GM10248 (cell line): ENCODE measurements around the gene HGF.

Experiments
- CTCF ChIA-PET: fragments of 300-600 bp; sonication (Branson Sonifier 250); formaldehyde crosslinking; extraction: SDS; loops from one replicate; lab custom pipeline; 2021; ENCODE audit warnings: antibody characterized with exemption; lab: Yijun Ruan, JAX
- POLR2A ChIA-PET: fragments of 350-650 bp; sonication (Branson Sonifier 250); formaldehyde crosslinking; extraction: SDS; loops from one replicate; lab custom pipeline; 2020; ENCODE audit warnings: antibody characterized with exemption; lab: Yijun Ruan, JAX
- DNase-seq: peaks from one replicate; pipeline ENCODE4 v3.0.0; 2012; ENCODE audit errors: extremely low spot score
- CTCF ChIP-seq: IDR thresholded peaks from 2 replicates; pipeline ENCODE4 v1.5.1; 2012; ENCODE audit warnings: mild to moderate bottlenecking, low read depth; ENCODE audit errors: extremely low read depth, missing control alignments, control extremely low read depth

The HGF gene

GRCh38 chr7:81776948-81777630, 7.2 kb upstream of the HGF start:
- ChIA-PET POLR2A (no interaction called here), CTCF (interaction anchor here (0.8 to 1.5 kb wide), 3 partner anchors 12 to 89 kb away, joined by 3 to 4 read pairs (median 3); no protein-coding TSS in a partner anchor)
- TF ChIP-seq CTCF: no peak
- DNase-seq: no peak

DNA sequence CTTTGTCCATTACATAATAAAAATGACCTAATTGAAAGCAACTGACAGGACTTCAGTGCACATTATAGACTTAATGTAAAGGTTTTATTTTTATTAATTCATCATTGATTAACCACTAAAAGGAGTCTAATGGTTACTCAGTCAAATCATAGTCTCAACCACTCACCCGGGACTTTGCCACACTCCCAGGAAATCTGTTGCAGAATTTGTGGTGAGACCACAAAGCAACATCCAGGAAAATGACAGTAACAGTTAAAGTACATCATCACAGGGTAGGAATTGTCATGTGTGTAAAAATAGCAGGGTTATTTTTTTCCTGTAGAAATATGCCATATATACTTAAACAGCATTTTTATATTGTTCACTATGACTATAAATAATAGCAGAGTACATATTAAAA, 6.3 kb upstream of the HGF start:
- POLR2A ChIA-PET: no interaction called here
- CTCF ChIA-PET: no interaction called here
- TF ChIP-seq CTCF: no peak
- no peak for DNase-seq

- CTCF ChIA-PET: interaction anchor here (1.2 kb wide), 1 partner anchor 15 kb away, joined by 3 read pairs; no protein-coding TSS in a partner anchor
- POLR2A ChIA-PET: no interaction called here
- no peak for TF ChIP-seq CTCF
- DNase-seq: no peak
Observed at GRCh38 chr7:81775560-81775959, 5.7 kb upstream of the HGF start.

DNA sequence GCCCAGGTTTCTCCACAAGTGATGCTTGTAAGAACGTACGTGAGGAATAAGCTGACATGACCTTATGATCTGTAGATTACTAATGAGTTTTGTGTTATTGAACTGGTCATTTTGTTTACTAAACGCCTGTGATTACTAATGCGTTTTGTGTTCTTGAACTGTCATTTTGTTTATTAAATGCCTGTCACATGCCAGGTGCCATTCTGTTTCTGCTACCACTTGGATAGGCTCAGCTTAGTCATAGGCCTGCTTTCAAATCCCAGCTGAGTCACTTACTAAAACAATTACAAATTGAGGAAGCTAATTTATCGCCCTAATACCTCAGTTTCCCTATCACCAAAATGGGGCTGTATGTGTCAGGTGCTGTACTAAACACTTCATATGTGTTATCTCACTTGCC, 4.7 kb upstream of the HGF start:
- POLR2A ChIA-PET: no interaction called here
- no peak for TF ChIP-seq CTCF
- CTCF ChIA-PET: interaction anchor here (1.0 to 1.2 kb wide), 2 partner anchors 15 to 16 kb away, joined by 3 read pairs; no protein-coding TSS in a partner anchor
- no peak for DNase-seq

DNA sequence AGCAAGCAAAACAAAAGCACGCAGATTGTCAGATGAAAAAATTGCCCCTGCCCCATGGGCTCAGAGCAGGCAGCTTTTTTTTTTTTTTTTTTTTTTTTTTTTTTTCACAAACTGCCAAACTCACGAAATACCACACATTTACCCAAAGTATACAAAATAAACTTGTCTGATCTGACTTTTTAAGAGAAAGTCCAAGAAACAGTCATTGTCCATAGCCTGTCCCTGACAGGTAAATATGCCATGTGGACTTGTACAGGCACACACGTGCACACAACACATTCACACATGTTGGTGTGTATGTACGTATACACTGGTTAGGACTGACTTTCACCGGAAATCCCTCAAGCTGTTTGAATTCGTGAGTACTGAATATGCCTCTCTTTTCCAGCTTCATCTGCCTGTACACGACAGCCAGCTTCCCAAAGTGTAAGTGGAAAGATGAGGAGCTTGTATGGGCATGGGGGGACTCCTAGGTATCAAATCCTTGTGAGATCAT, 929 bp upstream of the HGF start:
- DNase-seq: no peak
- POLR2A ChIA-PET: no interaction called here
- CTCF ChIA-PET: no interaction called here
- no peak for TF ChIP-seq CTCF

DNA sequence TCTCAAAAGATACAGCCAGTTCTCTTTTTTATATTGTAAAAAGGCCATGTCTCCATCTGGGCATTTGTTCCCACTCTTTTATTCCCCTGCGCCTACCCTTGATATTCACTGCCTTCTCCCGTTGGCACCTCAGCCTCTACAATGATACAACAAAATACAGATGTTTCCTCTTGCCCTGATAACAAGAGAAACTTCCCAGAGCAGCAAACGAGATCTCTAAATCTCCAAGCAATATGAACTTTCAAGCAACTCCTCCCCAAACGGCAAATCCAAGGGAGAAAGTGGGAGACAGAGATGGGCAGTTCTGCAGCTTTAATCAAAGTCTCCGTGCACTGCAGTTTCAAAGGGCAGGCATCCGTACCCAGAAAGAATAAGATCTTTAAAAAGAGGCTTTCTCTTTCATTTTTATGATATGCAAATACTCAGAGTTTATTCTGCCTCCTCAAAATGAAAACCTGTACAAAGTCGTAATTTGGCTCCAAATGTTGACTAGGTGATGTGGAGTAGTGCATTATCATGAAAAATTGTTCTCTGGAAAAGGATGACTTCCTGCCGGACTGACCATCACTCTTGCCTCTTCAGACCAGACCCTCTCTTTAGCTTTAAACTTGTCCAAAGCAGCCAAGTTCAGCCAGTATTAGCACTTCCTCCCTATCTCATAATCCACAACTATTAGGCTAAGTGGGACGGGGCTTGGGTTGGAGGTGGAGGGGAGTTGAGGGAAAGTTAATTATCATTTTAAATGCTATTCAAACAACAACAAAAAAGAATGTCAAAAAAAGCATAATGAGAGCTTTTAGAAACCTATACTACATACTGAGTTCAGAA, 682 bp downstream of the HGF start:
- ChIA-PET CTCF (no interaction called here), POLR2A (no interaction called here)
- DNase-seq: no peak
- TF ChIP-seq CTCF: no peak
